ENCODE data around the gene SMYD4.

- TF ChIP-seq CTCF (tag by site-specific recombination; IDR thresholded peaks at IDR 0.05) (no peak), ZNF24 (tag by site-specific recombination; IDR thresholded peaks at IDR 0.05) (no peak), ZFHX2 (tag by site-specific recombination; conservative IDR thresholded peaks at IDR 0.05) (no peak), ZNF280C (tag by site-specific recombination; IDR thresholded peaks at IDR 0.05) (no peak), ZNF645 (tag by site-specific recombination; IDR thresholded peaks at IDR 0.05) (no peak), ZNF2 (tag by site-specific recombination; IDR thresholded peaks at IDR 0.05) (no peak), ZNF112 (tag by site-specific recombination; IDR thresholded peaks at IDR 0.05) (no peak), ZNF416 (tag by site-specific recombination; IDR thresholded peaks at IDR 0.05) (no peak), ZNF274 (IDR thresholded peaks at IDR 0.05; ENCODE audit: low read length) (no peak), ZNF274 (tag by site-specific recombination; IDR thresholded peaks at IDR 0.05; ENCODE audit: borderline replicate concordance) (no peak), ZNF223 (tag by site-specific recombination; IDR thresholded peaks at IDR 0.05) (no peak), ZNF16 (tag by site-specific recombination; IDR thresholded peaks at IDR 0.05; ENCODE audit: low read depth) (no peak)
Measured at GRCh38 chr17:1743088-1743439, 86.6 kb downstream of the SMYD4 start.

All from HEK293 (cell line).